GM18861 (cell line): ENCODE data around the gene PCBP3.
"Not testable (repeated sequence)": the region's sequence is repeated elsewhere in the genome, so short reads cannot be mapped to it uniquely, and the experiment has no call there.

Source experiments
- ATAC-seq: cut with Tn5 transposase; IDR thresholded peaks from one replicate; pipeline ENCODE4 v1.9.1; 2021; ENCODE audit not compliant: unreplicated experiment

Gene PCBP3

DNA sequence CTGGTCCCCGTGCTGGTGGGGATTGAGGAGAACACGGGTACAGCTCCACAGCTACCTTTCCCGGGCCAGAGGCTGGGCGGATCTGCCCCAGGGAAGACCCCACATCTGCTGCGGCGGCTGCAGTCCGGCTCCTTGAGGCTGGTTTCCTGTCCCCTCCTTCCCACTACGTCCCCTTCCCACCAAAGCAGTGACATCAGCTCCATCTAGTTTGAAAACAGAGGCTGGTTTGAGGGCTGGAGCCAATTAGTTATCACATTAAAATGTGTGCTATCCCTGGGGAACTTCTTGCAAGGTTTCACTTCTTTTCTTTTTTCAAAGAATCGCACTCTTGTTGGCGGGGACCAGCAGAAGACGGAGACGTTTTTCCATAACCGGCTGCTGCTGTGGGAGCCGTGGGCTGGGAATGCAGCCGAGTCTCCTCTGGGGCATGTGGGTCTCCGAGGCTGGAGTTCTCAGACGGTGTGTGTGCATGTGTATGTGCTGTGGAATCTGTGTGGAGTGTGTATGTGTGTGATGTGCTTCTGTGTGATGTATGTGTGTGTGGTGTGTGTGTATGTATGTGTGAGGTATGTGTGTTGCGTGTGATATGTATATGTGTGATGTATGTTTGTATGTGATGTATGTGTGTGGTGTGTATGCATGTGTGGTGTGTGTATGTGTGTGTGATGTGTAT lies 8.9 kb upstream of the PCBP3 start:
- no peak for ATAC-seq

DNA sequence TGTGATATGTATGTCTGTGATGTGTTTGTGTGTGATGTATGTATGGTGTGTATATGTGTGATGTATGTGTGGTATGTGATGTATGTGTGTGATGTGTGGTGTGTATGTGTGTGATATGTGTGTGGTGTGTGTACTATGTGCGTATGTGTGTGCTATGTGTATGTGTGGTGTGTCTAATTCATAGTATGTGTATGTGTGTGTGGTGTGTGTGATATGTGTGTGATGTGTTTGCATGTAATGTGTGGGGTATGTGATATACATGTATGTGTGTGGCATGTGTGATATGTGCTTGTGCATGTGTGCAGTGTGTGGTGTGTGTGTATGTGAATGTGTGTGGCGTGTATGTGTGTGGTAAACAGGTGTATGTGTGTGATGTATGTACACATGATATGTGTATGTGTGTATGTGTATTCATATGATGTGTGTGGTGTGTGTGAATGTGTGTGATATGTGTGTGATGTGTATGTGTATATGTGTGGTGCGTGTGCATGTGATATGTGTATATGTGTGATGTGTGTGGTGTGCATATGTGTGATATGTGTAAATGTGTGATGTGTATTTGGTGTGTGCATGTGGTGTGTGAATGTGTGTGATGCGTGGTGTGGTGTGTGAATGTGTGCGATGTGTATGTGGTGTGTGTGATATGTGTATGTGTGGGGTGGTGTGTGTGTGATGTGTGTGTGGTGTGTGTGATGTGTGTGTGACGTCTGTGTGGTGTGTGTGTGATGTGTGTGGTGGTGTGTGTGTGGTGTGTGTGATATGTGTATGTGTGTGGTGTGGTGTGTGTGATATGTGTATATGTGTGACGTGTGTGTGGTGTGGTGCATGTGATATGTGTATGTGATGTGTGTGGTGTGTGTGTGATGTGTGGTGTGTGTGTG lies 8.0 kb upstream of the PCBP3 start:
- ATAC-seq, result no peak

DNA sequence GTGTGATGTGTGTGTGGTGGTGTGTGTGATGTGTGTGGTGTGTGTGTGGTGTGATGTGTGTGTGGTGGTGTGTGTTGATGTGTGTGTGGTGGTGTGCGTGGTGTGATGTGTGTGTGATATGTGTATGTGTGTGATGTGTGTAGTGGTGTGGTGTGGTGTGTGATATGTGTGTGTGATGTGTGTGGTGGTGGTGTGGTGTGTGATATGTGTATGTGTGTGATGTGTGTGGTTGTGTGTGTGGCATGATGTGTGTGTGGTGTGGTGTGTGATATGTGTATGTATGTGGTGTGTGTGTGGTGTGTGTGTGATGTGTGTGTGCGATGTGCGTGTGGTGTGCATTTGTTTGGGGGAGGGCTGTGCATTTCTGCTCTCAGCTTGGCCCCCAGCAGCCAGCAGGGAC lies 7.1 kb upstream of the PCBP3 start:
- no peak for ATAC-seq

DNA sequence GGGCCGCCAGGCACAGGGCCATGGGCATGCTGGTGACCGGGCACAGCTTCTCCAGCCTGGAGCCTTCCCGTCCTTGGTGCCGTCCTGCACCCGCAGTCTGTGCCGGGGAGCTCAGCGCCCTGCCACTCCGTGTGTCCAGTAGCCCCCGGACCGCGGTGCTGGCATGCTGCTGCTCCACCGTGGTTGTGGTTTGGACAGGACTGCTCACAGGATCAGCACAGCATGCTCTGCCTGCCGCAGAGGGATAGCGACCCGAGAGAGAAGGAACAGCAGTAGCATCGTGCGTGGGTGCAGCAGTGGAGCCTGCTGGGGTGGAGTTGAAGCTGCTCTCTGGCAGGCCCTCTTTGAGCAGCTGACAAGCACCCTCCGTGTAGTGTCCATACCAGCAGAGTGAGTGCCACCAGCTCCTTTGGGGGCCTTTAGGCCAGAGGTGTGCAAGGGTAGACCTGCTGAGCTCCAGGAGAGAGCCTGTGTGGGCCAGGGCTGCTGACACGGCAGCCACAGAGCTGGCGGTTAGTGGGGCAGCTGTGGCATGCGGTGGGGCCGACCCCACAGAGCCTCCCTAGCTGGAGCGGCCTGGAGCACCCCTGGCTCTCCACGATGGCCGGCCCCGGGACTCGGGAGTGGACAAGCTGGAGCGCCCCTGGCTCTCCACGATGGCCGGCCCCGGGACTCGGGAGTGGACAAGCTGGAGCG lies 6.4 kb upstream of the PCBP3 start:
- no peak for ATAC-seq

DNA sequence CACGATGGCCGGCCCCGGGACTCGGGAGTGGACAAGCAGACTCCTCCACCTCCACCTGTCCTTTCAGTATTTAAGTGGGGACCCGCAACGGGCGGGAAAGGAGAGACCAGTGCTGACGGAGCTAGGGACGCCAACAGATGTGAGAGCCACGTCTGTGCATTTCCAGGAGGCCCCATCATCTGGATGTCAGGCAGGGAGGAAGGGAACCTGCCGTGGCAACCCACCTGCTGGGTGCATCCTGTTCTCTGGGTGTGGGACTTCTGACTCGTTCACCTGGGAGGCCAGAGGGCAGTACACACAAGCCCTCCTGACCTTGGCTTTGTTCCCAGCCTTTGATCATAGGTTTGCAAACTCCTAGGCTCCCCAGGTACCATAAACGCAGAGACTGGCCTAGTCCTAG lies 5.6 kb upstream of the PCBP3 start:
- ATAC-seq, result no peak

DNA sequence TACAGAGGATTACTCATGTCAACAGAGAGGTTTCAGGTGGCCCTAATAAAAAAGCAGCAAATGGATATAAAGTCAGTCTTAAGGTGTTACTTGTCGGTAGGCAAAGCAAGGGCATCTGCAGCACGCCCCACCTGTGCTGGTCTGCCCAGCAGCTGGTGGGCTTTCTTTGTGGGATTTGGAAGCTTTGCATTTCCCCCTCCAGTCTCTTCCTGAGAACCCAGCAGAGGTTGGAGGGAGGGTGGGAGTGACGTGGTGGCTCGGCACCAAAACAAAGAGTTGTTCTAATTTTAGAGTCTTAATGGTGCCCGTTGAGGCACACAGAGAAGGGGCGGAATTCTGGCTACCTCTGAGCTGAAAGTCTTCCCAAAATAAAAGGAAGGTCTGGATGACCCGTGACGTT lies 4.8 kb upstream of the PCBP3 start:
- no peak for ATAC-seq

DNA sequence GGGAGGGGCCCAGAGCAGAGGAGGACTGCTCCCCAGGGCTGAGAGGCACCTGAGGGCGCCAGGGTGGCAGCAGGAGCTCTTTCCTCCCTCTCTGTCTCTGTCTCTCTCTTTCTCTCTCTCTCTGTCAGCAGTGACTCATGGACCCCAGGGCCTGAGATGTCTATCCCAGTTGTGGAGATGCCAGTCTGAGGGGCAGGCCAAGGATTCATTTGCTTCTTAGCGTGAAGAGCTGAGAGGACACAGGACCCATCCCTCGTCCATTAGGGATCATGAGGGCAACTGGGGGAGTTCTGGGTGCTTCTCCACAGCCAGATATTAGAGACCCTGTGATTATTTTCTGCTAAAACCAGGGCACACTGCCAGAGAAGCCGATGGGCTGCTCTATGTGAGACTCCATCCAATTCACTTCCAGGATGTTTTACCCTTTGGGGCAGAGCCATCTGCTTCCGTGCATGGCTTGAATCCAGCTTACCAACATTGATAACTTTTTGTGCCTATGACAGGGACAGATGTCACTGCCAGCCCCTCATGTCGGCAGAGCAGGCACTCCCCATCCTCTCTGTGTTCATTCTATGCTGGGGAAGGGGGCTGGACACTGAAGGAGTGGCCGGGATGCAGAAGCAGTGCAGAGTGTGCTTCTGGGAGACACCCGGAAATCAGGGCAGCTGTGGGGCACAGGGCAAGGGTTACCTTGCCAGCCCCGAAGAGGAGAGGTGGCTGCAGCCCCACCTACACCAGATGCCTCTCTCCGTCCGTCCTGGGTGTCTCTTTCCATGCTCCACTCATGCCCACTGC lies 4.1 kb upstream of the PCBP3 start:
- ATAC-seq, result no peak

DNA sequence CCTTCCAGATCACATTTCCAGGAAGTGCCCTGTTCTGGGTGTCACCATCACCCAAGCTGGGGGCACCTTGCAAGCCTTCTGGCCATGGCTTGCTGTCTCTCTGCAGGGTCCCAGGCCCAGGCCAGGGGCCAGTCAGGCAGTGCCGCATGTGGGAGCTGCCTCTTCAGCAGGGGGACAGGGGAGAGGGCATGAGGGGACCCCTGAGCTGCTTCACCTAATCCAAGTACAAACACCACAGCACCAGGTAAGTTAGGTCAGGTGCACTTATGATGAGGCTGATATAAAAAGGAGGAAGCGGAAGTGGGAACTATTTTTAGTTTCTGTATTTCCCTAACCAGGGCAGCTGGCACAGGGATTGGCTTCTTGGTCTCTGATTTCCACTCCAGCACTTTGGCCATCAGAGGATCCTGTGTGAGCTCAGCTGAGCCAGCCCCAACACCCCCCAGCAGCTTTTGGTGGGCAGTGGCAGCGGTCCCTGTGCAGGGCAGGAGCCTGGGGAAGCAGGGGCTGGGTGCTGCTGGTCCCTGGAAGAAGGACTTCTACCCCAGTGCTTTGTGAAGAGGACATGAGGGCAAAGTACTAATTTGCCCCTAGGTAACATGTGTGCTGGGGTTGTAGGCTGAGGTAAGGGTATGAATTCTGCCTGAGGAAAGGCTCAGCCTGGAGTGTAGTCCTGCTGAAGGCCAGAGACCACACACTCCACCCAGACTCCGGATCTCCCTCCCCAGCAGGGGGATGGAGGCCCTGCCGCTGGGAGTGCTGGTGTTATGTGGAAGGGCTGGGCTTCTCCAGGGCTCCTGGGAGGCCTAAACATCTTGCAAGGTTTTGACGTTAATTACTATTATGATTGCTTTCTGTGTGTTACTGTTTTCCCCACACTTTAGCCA lies 3.3 kb upstream of the PCBP3 start:
- ATAC-seq, result no peak

DNA sequence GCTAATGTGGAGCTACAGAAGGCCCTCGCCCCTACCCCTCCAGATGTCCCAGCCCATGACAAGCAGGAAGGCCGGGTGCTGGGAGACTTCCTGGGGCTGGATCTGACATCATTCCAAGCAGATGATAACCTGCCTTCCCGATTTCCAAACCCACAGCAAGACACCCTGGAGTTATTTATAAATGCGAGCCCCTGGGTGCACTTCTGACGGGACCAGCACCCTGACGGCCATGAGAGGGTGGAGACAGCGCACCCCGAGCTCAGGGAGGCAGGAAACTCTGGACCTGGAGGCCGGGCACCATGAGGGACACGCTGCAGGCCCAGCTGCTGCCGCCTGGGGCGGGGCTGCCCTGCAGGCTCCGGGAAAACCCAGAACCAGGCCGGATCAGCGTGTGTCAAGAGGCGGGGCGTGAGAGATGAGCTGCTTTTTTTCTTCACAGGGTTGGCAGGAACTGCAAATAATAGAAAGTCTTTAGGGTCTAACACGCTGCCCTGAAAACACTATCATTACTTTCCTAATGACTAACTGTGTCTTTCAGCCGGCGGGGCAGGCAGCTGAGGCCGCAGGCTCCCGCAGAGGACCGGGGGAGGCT lies 2.5 kb upstream of the PCBP3 start:
- ATAC-seq, result no peak

DNA sequence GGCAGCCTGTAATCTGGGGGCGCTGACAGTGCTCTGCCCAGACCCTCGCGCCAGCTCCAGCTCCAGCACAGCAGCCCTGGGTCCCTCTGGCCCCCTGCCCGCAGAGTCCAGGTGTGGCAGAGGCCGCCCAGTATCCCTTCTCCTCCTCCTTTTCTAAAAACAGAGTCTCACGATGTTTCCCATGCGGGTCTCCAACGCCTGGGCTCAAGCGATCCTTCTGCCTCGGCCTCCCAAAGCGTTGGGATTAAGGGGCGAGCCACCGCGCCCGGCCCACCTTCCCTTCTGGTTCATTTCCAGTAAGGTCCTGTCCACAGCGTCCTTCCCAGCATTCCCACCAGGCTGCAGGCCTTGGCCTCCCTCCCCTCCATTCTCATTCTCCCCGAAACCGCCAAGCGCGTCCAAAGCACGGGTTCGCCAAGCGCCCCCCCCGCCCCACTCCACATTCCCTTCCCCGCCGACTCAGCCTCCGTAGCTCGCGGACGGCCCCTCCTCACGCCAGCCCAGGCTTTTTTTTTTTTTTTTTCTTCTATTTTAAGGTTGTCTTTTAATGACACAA lies 2.0 kb upstream of the PCBP3 start:
- ATAC-seq, result no peak

DNA sequence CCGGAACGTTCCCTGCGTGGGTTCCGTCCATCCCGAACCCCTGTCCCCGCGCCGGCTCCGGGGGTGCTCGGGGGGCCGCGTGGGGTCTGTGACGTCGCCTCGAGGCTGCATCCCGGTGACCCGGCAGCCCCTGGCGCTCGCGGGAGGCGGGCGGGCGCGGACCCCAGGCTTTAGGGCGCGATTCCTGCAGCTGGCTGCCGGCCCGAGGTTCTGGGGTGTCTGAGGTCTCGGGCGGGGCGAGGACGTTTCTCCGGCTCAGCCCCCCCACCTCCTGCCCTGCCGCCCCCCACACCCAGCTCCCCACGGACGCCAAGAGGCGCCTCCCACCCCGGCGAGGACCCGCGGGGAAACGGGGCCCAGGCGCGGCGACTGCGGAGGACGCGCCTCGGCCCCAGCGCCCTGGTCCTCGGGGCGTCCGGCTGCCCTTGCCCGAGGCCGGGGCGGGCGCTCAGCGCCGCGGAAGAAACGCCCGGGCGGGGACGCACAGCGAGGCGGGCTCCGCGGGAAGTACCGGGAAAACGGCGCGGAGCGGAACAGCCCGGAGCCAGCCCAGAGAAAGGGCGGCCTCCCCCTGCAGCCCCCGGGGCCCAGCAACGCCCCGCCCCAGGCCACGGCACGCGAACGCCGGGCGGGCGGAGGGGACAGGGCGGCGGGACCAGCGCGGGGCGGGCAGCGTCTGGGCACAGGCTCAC lies 1.3 kb upstream of the PCBP3 start:
- no peak for ATAC-seq

DNA sequence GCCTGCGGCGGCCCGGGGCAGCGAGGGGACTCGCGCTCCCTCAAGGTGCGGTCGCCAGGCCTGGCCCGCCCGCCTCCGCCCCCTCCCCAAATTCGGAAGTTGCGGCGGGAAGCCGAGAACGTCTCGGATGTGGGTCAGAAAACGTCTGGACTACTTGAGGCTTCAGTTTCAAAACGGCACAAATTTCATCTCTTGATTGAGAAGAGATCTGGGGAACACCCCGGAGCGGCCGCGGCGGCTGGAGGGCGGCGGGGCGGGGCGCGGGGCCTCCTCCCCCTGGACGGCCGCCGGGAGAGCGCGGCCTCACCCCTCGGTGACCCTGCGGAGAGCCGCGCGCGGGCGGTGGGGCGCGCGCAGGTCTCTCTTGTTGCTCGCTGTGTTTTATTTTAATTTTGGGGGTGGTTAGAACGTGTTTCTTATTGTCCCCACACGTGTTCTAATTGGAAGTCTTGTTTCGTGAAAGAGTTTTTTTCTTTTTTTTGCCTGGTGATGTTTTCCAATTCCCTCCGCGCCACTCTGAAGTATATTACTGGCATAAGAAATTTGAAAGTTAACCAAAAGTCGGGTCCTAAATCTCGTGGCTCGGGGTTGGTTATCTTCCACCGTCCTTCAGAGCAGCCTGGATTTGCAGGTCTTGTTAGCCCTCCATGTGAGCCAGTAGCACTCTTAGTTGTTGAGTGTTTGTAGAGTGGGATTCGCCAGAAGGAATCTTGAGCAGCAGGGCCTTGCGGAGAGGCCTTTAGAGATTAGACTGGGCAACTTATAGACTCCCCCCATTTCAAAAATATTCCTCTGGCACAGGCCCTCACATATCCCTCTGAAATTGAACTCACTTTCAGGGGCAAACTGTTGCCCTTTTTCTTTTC lies 749 bp downstream of the PCBP3 start:
- ATAC-seq, result no peak

DNA sequence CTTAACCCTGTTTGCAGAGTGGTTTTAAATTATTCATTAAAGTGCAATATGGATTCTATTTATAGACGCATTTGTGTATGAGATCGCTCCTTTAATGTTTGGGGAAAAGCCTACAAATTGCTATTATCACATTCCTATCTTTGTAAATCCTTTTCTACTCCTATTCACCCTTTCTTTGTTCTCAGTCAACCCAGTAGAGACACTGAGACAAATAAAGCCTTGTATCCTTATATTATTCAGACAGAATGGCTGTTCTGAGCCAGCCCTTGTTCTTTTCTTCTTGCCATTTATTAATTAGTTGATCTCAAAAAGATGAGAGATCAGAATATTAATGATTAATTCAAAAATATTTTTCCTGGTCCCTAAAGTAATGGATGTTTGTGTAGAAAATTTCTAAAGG lies 8.4 kb downstream of the PCBP3 start:
- no peak for ATAC-seq

DNA sequence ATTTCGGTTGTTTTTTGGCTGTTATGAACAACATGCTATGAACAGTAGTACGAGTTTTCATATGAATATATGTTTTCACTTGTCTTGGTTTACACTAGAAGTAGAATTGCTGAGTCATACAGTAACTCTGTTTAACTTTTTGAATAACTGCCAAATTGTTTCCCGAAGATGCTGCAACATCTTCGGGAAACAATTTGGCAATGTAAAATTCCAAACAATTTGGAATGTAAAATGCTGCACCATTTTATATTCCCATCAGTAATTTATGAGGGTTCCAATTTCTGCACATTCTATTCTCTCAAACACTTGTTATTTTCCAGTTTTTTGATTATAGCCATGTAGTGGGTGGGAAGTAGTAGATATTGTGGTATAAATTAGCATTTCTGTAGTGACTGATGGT lies 11.6 kb downstream of the PCBP3 start:
- no peak for ATAC-seq

DNA sequence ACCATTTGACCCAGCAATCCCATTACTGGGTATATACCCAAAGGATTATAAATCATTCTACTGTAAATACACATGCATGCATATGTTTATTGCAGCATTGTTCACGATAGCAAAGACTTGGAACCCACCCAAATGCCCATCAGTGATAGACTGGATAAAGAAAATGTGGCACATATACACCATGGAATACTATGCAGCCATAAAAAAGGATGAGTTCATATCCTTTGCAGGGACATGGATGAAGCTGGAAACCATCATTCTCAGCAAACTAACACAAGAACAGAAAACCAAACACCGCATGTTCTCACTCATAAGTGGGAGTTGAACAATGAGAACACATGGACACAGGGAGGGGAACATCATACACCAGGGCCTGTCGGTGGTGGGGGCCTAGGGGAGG lies 12.6 kb downstream of the PCBP3 start:
- ATAC-seq, result not testable (repeated sequence)

DNA sequence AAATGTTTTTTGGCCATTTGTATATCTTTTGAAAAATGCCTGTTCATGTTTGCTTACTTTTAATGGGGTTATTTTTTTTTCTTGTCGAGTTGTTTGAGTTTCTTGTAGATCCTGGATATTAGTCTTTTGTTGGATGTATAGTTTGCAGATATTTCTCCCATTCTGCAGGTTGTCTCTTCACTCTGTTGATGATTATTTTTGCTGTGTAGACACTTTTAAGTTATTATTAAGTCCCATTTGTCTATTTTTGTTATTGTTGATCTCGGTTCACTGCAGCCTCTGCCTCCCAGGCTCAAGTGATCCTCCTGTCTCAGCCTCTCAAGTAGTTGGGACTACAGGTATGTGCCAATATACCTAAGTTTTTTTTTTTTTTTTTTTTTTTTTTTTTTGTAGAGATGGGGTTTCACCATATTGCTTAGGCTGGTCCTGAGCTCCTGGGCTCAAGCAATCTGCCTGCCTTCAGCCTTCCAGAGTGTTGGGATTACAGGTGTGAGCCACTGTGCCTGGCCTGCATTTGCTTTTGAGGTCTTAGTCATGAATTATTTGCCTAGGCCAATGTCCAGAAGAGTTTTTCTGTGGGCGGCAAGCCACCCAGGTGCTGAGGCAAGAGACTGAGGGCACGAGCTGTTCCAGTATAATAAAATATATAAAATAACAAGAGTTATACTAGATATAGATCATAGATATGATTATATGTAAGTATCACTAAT lies 18.5 kb downstream of the PCBP3 start:
- not testable (repeated sequence) for ATAC-seq

DNA sequence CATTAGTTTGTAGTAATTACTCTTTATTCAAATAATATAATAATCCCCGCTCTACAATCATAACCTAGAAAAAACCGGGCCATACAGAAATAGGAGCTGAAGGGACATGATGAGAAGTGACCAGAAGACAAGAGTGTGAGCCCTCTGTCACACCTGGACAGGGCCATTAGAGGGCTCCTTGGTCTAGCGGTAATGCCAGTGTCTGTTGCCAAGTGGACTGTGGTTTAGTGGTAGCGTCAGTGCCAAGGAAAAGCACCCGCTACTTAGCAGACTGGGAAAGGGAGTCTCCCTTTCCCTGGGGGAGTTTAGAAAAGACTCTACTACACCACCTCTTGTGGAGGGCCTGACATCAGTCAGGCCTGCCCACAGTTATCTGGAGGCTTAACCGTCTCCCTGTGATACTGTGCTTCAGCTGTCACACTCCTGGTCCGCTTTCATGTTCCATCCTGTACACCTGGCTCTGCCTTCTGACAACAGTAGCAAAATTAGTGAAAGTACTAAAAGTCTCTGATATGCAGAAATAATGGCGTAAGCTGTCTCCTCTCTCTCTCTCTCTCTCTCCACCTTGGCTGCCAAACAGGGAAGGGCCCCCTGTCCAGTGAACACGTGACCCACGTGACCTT lies 19.2 kb downstream of the PCBP3 start:
- ATAC-seq, result not testable (repeated sequence)
